ENCODE results near the gene GAS6.

Gene GAS6

DNA sequence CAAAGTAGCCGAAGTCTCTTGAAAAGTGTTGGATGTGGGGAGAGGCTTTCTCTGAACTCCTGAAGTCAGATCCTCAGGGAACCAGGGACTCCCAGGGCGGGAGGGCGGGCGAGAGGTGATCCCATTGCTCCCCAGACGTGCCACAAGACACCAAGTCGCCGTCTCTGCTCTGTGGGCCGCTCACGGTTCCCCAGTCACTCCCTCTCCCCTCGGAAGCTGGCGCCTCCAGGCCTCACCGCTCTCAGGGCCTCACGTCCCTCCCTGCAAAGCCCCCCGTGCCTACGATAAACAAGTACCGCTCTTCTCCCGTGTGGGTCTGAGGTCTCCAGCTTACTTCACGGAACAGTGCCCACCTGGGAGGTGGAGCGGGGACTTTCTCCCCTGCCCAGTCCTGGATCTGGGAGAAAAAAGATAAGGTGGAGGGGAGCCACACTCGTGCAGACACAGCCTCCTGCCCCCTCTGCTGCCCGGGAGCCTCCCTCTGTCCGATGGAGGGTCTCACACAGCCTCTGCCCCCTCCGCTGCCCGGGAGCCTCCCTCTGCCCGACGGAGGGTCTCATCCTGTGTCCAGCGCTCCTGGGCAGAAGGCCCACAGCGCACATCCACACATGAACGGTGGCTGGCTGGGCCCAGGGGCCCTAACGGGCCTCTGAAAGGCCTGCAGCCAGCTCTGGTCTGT, 50.7 kb downstream of the GAS6 start:
- POLR2A ChIA-PET = no interaction called here

DNA sequence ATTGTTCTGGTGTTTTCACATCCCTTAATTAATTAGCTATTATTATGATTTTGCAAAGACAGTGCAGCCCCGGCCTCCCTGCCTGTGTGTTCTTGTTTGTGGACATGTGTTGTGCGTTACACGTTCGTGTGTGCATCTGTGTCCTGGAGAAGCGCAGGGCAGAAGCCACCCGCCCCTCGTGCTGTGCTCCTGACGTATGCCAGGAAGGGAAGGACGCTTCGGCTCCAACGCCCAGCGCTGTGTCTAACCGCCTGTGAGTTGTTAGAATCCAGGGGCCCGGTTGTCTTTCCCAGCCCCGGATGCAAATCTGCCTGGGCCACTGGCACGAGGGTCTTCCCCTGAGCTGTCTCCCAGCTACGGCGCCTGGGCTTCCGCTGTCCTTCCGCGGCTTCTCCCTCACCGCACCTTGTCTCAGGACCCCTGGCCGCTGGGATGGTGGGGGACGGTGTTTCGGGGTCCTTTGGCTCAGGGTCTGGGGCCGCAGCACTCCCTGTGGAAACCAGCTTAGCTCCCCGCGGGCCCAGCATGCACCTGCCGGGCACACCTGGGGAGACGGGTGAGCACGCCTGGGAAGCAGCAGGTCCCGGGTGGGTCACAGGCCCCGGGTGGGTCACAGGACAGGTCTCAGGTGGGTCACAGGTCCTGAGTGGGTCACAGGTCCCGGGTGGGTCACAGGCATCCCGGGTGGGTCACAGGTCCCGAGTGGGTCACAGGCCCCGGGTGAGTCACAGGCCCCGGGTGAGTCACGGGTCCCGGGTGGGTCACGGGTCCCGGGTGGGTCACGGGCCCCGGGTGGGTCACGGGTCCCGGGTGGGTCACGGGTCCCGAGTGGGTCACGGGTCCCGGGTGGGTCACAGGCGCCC, 51.5 kb downstream of the GAS6 start:
- no peaks in the 10 kb centered on the region for H3K4me1 ChIP-seq (ENCODE audit: control insufficient read depth, insufficient read depth, low read length)
- H3K4me3 ChIP-seq (ENCODE audit: low read depth, low read length) = no peak overlapping the region
- TF ChIP-seq ZNF664 (tag by site-specific recombination; IDR thresholded peaks at IDR 0.05) (0 out of 2 replicates have a peak, but pooled peaks have one; percentile 23), ZNF830 (tag by site-specific recombination; IDR thresholded peaks at IDR 0.05; ENCODE audit: low read depth) (no peak)
- no peaks in the 10 kb centered on the region for H3K9me3 ChIP-seq (ENCODE audit: control insufficient read depth, insufficient read depth, low read depth, low read length)
- ChIA-PET POLR2A (no interaction called here), CTCF (interaction anchor here (0.6 kb wide), 1 partner anchor 251 kb away, joined by 3 read pairs; no protein-coding TSS in a partner anchor)
- H3K27ac ChIP-seq (ENCODE audit: extremely low read depth, low read depth, low read length) = no peak overlapping the region
- no peaks in the 10 kb centered on the region for H3K36me3 ChIP-seq (ENCODE audit: control insufficient read depth in 2 of 2, insufficient read depth in 1 of 2, low read length in 2 of 2)

More for the DNA sequence above, 50.7 kb downstream of the GAS6 start:
- TF ChIP-seq OSR2 (tag by site-specific recombination; IDR thresholded peaks at IDR 0.05) (no peak), ZNF214 (tag by site-specific recombination; IDR thresholded peaks at IDR 0.05; ENCODE audit: borderline replicate concordance) (no peak), ZNF341 (tag by site-specific recombination; IDR thresholded peaks at IDR 0.05; ENCODE audit: low read depth) (no peak), KLF10 (tag by site-specific recombination; IDR thresholded peaks at IDR 0.05) (no peak), SETDB1 (IDR thresholded peaks at IDR 0.05; ENCODE audit: insufficient read length, low read length) (no peak), KLF16 (tag by site-specific recombination; IDR thresholded peaks at IDR 0.05) (no peak), EGR2 (tag by site-specific recombination; IDR thresholded peaks at IDR 0.05; ENCODE audit: low read depth) (no peak), ZNF23 (tag by site-specific recombination; IDR thresholded peaks at IDR 0.05; ENCODE audit: borderline replicate concordance) (no peak), ZNF335 (tag by site-specific recombination; conservative IDR thresholded peaks at IDR 0.05) (no peak), ZIC2 (tag by site-specific recombination; IDR thresholded peaks at IDR 0.05) (no peak), ZNF350 (tag by site-specific recombination; IDR thresholded peaks at IDR 0.05) (no peak), ZNF544 (tag by site-specific recombination; IDR thresholded peaks at IDR 0.05) (no peak), ZNF549 (tag by site-specific recombination; IDR thresholded peaks at IDR 0.05) (no peak), ZNF266 (tag by site-specific recombination; IDR thresholded peaks at IDR 0.05; ENCODE audit: low read depth) (no peak), ZFP37 (tag by site-specific recombination; IDR thresholded peaks at IDR 0.05) (no peak)
- TF ChIP-seq, protein P1, sequence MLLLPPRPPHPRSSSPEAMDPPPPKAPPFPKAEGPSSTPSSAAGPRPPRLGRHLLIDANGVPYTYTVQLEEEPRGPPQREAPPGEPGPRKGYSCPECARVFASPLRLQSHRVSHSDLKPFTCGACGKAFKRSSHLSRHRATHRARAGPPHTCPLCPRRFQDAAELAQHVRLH (tag by site-specific recombination; IDR thresholded peaks at IDR 0.05) = no peak
- Histone ChIP-seq H3K4me3 (ENCODE audit: low read depth, low read length) (no peak overlapping the region), H3K36me3 (ENCODE audit: control insufficient read depth in 2 of 2, insufficient read depth in 1 of 2, low read length in 2 of 2) (no peaks in the 10 kb centered on the region), H3K9me3 (ENCODE audit: control insufficient read depth, insufficient read depth, low read depth, low read length) (no peaks in the 10 kb centered on the region), H3K27ac (ENCODE audit: extremely low read depth, low read depth, low read length) (no peak overlapping the region), H3K4me1 (ENCODE audit: control insufficient read depth, insufficient read depth, low read length) (no peaks in the 10 kb centered on the region)
- CTCF ChIA-PET = interaction anchor here (0.6 to 1.2 kb wide), 2 partner anchors 133 to 252 kb away, joined by 3 read pairs; no protein-coding TSS in a partner anchor

DNA sequence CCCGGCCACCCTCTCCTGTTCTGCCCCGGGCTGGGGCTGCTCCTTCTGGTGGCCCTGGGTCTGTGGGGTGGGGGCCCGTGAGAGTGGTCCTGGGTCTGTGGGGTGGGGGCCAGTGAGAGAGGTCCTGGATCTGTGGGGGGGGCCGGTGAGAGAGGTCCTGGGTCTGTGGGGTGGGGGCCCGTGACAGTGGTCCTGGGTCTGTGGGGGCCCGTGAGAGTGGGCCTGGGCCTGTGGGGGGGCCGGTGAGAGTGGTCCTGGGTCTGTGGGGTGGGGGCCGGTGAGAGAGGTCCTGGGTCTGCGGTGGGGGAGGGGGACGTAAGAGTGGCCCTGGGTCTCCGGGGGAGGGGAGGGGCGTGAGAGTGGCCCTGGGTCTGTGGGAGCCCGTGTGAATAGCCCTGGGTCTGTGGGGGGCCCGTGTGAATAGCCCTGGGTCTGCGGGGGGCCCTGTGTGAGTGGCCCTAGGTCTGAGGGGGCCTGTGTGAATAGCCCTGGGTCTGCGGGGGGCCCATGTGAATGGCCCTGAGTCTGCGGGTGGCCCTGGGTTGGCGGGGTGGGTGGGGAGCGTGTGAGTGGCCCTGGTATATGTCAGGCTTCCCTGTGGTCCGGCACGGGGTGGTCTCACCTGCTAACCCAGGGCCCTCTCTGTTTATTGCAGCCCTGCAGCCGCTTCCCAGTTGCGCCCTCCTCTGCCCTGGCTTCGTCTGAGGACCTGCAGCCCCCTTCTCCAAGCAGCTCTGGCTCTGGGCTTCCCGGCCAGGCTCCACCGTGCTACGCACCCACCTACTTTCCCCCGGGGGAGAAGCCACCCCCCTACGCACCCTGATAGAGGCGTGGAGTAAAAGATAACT, 52.6 kb downstream of the GAS6 start:
- POLR2A ChIA-PET = no interaction called here

More for the DNA sequence above, 52.6 kb downstream of the GAS6 start:
- H3K27ac ChIP-seq (ENCODE audit: extremely low read depth, low read depth, low read length) = no peak overlapping the region
- H3K9me3 ChIP-seq (ENCODE audit: control insufficient read depth, insufficient read depth, low read depth, low read length) = no peaks in the 10 kb centered on the region
- peak; percentile 22; the same call in 1 of the 2 replicates for TF ChIP-seq GLIS2 (tag by site-specific recombination; IDR thresholded peaks at IDR 0.05)
- no peak for TF ChIP-seq ZNF2 (tag by site-specific recombination; IDR thresholded peaks at IDR 0.05)
- TF ChIP-seq, protein P2, sequence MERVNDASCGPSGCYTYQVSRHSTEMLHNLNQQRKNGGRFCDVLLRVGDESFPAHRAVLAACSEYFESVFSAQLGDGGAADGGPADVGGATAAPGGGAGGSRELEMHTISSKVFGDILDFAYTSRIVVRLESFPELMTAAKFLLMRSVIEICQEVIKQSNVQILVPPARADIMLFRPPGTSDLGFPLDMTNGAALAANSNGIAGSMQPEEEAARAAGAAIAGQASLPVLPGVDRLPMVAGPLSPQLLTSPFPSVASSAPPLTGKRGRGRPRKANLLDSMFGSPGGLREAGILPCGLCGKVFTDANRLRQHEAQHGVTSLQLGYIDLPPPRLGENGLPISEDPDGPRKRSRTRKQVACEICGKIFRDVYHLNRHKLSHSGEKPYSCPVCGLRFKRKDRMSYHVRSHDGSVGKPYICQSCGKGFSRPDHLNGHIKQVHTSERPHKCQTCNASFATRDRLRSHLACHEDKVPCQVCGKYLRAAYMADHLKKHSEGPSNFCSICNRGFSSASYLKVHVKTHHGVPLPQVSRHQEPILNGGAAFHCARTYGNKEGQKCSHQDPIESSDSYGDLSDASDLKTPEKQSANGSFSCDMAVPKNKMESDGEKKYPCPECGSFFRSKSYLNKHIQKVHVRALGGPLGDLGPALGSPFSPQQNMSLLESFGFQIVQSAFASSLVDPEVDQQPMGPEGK (tag by site-specific recombination; IDR thresholded peaks at IDR 0.05) = no peak
- no peak for TF ChIP-seq HOXA7 (CRISPR knock-in tag; IDR thresholded peaks at IDR 0.05; ENCODE audit: borderline replicate concordance)
- peak; percentile 89 for TF ChIP-seq GLIS1 (tag by site-specific recombination; IDR thresholded peaks at IDR 0.05)
- peak; percentile 54; the same call in 1 of the 2 replicates for TF ChIP-seq ZIC2 (tag by site-specific recombination; IDR thresholded peaks at IDR 0.05)
- TF ChIP-seq ZNF248 (tag by site-specific recombination; IDR thresholded peaks at IDR 0.05) = no peak
- TF ChIP-seq ZNF202 (tag by site-specific recombination; IDR thresholded peaks at IDR 0.05; ENCODE audit: borderline replicate concordance) = no peak
- TF ChIP-seq, protein P3, sequence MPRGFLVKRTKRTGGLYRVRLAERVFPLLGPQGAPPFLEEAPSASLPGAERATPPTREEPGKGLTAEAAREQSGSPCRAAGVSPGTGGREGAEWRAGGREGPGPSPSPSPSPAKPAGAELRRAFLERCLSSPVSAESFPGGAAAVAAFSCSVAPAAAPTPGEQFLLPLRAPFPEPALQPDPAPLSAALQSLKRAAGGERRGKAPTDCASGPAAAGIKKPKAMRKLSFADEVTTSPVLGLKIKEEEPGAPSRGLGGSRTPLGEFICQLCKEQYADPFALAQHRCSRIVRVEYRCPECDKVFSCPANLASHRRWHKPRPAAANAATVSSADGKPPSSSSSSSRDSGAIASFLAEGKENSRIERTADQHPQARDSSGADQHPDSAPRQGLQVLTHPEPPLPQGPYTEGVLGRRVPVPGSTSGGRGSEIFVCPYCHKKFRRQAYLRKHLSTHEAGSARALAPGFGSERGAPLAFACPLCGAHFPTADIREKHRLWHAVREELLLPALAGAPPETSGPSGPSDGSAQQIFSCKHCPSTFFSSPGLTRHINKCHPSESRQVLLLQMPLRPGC (tag by site-specific recombination; IDR thresholded peaks at IDR 0.05) = no peak
- H3K4me1 ChIP-seq (ENCODE audit: control insufficient read depth, insufficient read depth, low read length) = no peaks in the 10 kb centered on the region
- no peak overlapping the region for H3K4me3 ChIP-seq (ENCODE audit: low read depth, low read length)
- CTCF ChIA-PET = no interaction called here
- H3K36me3 ChIP-seq (ENCODE audit: control insufficient read depth in 2 of 2, insufficient read depth in 1 of 2, low read length in 2 of 2) = no peaks in the 10 kb centered on the region

All from HEK293 (cell line).